Brain microvascular endothelial cell (primary cell): Measurements from ENCODE around the gene FSHR.

Source experiments
- DNase-seq: peaks from one replicate; pipeline ENCODE4 v3.0.0-alpha.2; 2020
- H3K27ac ChIP-seq: fragments of 250-450 bp; sonication (Bioruptor Pico); 2 replicates; pipeline ENCODE4 v1.5.1; 2020; ENCODE audit warnings: mild to moderate bottlenecking, moderate library complexity
- H3K27me3 ChIP-seq: fragments of 250-450 bp; sonication (Bioruptor Pico); replicated peaks from 2 replicates; pipeline ENCODE4 v1.5.1; 2020; ENCODE audit warnings: mild to moderate bottlenecking
- H3K36me3 ChIP-seq: fragments of 250-450 bp; sonication (Bioruptor Pico); replicated peaks from 2 replicates; pipeline ENCODE4 v1.5.1; 2020; ENCODE audit warnings: mild to moderate bottlenecking
- H3K4me3 ChIP-seq: 2 replicates; pipeline ENCODE4 v1.5.1; 2011; ENCODE audit warnings: low read depth, mild to moderate bottlenecking, control low read depth, low read length, moderate library complexity
- CTCF ChIP-seq: IDR thresholded peaks from 2 replicates; pipeline ENCODE4 v1.5.1; 2011; ENCODE audit warnings: low read depth, mild to moderate bottlenecking, moderate library complexity, low read length, control low read depth, inconsistent platforms; ENCODE audit errors: missing control alignments
- in situ Hi-C: cut with HindIII; loops from 2 replicates; pipeline ENCODE4 v1.10.0; 2017; ENCODE audit warnings: low sequenced_read_pairs, low pct_ligation_motif_present

Gene FSHR

GRCh38 chr2:49146401-49146800 is 7.9 kb downstream of the FSHR start:
- in situ Hi-C loops: no loop called here
- no peak for DNase-seq
- Histone ChIP-seq H3K27me3 (no peaks in the 10 kb centered on the region), H3K4me3 (no peak overlapping the region), H3K36me3 (no peaks in the 10 kb centered on the region), H3K27ac (no peak overlapping the region)
- no peak for TF ChIP-seq CTCF

- in situ Hi-C loops: no loop called here
- no peak for DNase-seq
- no peak overlapping the region for H3K4me3 ChIP-seq
- H3K36me3 ChIP-seq: no peaks in the 10 kb centered on the region
- no peak for TF ChIP-seq CTCF
- H3K27me3 ChIP-seq: no peaks in the 10 kb centered on the region
- no peak overlapping the region for H3K27ac ChIP-seq
These were observed 22.5 kb downstream of the FSHR start for GRCh38 chr2:49131801-49132200.

- Histone ChIP-seq H3K27ac (no peak overlapping the region), H3K36me3 (no peaks in the 10 kb centered on the region), H3K27me3 (no peaks in the 10 kb centered on the region), H3K4me3 (no peak overlapping the region)
- TF ChIP-seq CTCF: no peak
- DNase-seq: no peak
- in situ Hi-C loops: no loop called here
These were observed 25.3 kb downstream of the FSHR start for GRCh38 chr2:49129034-49129433.

DNA sequence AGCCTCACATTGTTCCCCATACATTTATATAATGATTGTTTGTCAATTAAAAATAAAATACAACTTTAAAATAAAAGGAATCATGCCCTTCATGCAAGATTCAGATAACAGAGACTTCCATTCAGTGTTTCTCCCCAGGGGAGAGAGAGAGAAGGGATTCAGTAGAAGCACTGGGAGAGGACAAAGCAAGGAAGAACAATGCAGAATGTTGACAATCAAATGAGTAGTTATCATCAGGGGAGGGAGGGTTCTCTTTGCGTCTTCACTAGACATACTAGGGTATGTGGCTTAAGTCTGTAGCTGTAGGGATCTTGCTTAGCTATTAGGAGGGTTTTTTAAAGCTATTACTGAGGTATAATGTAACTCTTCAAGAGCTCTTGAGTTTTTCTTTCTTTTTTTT is 30.7 kb downstream of the FSHR start:
- Histone ChIP-seq H3K36me3 (no peaks in the 10 kb centered on the region), H3K27ac (no peak overlapping the region), H3K4me3 (no peak overlapping the region), H3K27me3 (no peaks in the 10 kb centered on the region)
- in situ Hi-C loops: no loop called here
- no peak for DNase-seq
- TF ChIP-seq CTCF: no peak

DNA sequence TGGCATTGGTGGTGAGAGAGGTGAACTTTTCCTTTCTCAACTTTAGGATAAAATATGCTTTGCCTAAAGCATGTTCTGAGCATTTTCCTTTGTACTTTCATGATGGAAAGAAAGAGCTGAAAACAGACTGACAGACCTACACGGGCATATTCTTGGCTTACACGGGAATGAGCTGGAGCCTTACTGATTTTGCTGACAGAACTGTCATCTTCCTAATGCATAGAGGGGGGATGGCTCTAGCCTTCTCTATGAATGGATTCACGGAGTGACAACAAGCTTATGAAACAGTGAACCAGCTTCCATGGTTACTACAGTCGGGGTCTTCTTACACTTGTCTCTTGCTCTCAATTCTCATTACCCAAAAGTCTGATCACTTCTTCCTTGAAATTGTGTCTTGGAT is 32.2 kb downstream of the FSHR start:
- no peaks in the 10 kb centered on the region for H3K27me3 ChIP-seq
- no peak for DNase-seq
- TF ChIP-seq CTCF: no peak
- in situ Hi-C loops: no loop called here
- H3K36me3 ChIP-seq: no peaks in the 10 kb centered on the region
- no peak overlapping the region for H3K4me3 ChIP-seq
- H3K27ac ChIP-seq: no peak overlapping the region

- TF ChIP-seq CTCF: no peak
- in situ Hi-C loops: no loop called here
These were observed 41.3 kb downstream of the FSHR start for GRCh38 chr2:49113046-49113445.

More at GRCh38 chr2:49113046-49113445, 41.3 kb downstream of the FSHR start:
- DNase-seq: no peak
- H3K27ac ChIP-seq: no peak overlapping the region
- no peak overlapping the region for H3K4me3 ChIP-seq
- H3K27me3 ChIP-seq: no peaks in the 10 kb centered on the region
- H3K36me3 ChIP-seq: no peaks in the 10 kb centered on the region
